GM23338 (cell line): ENCODE data around the gene SH3BP2. TPM values are rescaled to one million over a fixed set of nuclear protein-coding genes. Genes with fewer than 3 reads are reported as not detected.

Experiments
- ATAC-seq: fragments of 200-7000 bp; cut with Tn5 transposase; 3 replicates; pipeline ENCODE4 v1.9.1; 2020
- DNase-seq: peaks from one replicate; pipeline ENCODE4 v3.0.0-alpha.2; 2015; ENCODE audit warnings: low spot score
- H2AFZ ChIP-seq: fragments of 200-600 bp; sonication (generic); 2 replicates; pipeline ENCODE4 v1.8.0; 2016; ENCODE audit warnings: antibody characterized with exemption, mild to moderate bottlenecking, moderate library complexity
- H3F3A ChIP-seq: fragments of 200-600 bp; sonication (generic); replicated peaks from 2 replicates; pipeline ENCODE4 v1.8.0; 2017; ENCODE audit warnings: antibody characterized with exemption, mixed run types, low read depth
- H3K27ac ChIP-seq: fragments of 200-600 bp; sonication (generic); 2 replicates; pipeline ENCODE4 v1.6.1; 2016; ENCODE audit warnings: low read depth
- H3K27me3 ChIP-seq: fragments of 200-600 bp; sonication (generic); 2 replicates; pipeline ENCODE4 v1.8.0; 2016; ENCODE audit warnings: mild to moderate bottlenecking, mixed run types, moderate library complexity; ENCODE audit not compliant: insufficient read depth
- H3K36me3 ChIP-seq: fragments of 200-600 bp; sonication (generic); 2 replicates; pipeline ENCODE4 v1.8.0; 2016; ENCODE audit warnings: mild to moderate bottlenecking; ENCODE audit not compliant: insufficient read depth
- H3K4me1 ChIP-seq: fragments of 200-600 bp; sonication (generic); 2 replicates; pipeline ENCODE4 v1.8.0; 2016; ENCODE audit warnings: mild to moderate bottlenecking, moderate library complexity; ENCODE audit not compliant: insufficient read depth
- H3K4me2 ChIP-seq: fragments of 200-600 bp; sonication (generic); 2 replicates; pipeline ENCODE4 v1.7.1; 2017; ENCODE audit warnings: mixed run types
- H3K4me3 ChIP-seq: fragments of 200-600 bp; sonication (generic); 2 replicates; pipeline ENCODE4 v1.6.1; 2016; ENCODE audit warnings: mixed run types
- H3K79me2 ChIP-seq: fragments of 200-600 bp; sonication (generic); replicated peaks from 2 replicates; pipeline ENCODE4 v1.8.0; 2017; ENCODE audit warnings: mild to moderate bottlenecking; ENCODE audit not compliant: insufficient read depth
- H3K9me2 ChIP-seq: fragments of 200-600 bp; sonication (generic); 2 replicates; pipeline ENCODE4 v1.8.0; 2017; ENCODE audit not compliant: insufficient read depth
- H4K20me1 ChIP-seq: fragments of 200-600 bp; sonication (generic); replicated peaks from 2 replicates; pipeline ENCODE4 v1.8.0; 2017; ENCODE audit warnings: mild to moderate bottlenecking; ENCODE audit not compliant: insufficient read depth
- H3K27ac Mint-ChIP-seq: 2 replicates; pipeline ENCODE4 v1.8.0; 2020; ENCODE audit warnings: inconsistent platforms, mild to moderate bottlenecking, moderate library complexity, mixed read lengths
- H3K27me3 Mint-ChIP-seq: 3 replicates; pipeline ENCODE4 v1.8.0; 2022; ENCODE audit warnings: low read depth, mild to moderate bottlenecking, moderate library complexity, mixed read lengths, inconsistent platforms; ENCODE audit not compliant: insufficient read depth, poor library complexity
- H3K36me3 Mint-ChIP-seq: 3 replicates; pipeline ENCODE4 v1.8.0; 2021; ENCODE audit warnings: low read depth, mild to moderate bottlenecking, inconsistent platforms, moderate library complexity, mixed read lengths
- H3K4me1 Mint-ChIP-seq: 3 replicates; pipeline ENCODE4 v1.8.0; 2020; ENCODE audit warnings: mild to moderate bottlenecking, inconsistent platforms, mixed read lengths
- H3K4me3 Mint-ChIP-seq: 3 replicates; pipeline ENCODE4 v1.8.0; 2021; ENCODE audit warnings: moderate library complexity, mild to moderate bottlenecking, inconsistent platforms, mixed read lengths
- H3K9me3 Mint-ChIP-seq: 3 replicates; pipeline ENCODE4 v1.8.0; 2020; ENCODE audit warnings: moderate library complexity, mild to moderate bottlenecking, inconsistent platforms, mixed read lengths
- CREB1 ChIP-seq: fragments of 250-450 bp; sonication (Bioruptor Pico); IDR thresholded peaks from 2 replicates; pipeline ENCODE4 v1.5.0; 2020; ENCODE audit warnings: low read depth, mild to moderate bottlenecking, moderate library complexity
- POLR2AphosphoS5 ChIP-seq: IDR thresholded peaks from 2 replicates; pipeline ENCODE4 v1.6.1; 2016; ENCODE audit warnings: antibody characterized with exemption, low read depth
- STAT1 ChIP-seq: IDR thresholded peaks from one replicate; pipeline ENCODE4 v1.6.1; 2016; ENCODE audit warnings: antibody characterized with exemption; ENCODE audit not compliant: unreplicated experiment
- ZNF331 ChIP-seq: fragments of 250-450 bp; sonication (Bioruptor Pico); IDR thresholded peaks from 2 replicates; pipeline ENCODE4 v1.5.0; 2020; ENCODE audit warnings: low read depth, mild to moderate bottlenecking, moderate library complexity
- polyA plus RNA-seq: library from polyadenylated mRNA; unstranded; fragments of >200 nt; fragmentation: Nextera tagmentation; extraction: Ambion mirVana; gene quantifications from 2 replicates; pipeline ENCODE4 v1.2.1, GENCODE V29; 2016
- total RNA-seq: library from RNA; depleted of rRNA; stranded (reverse); fragments of >200 nt; shearing (Covaris generic); gene quantifications from 2 replicates; pipeline ENCODE4 v1.2.3, GENCODE V29; 2014
- TF ChIP-seq, protein P1 (sequence below): fragments of 250-450 bp; sonication (Bioruptor Pico); IDR thresholded peaks from 2 replicates; pipeline ENCODE4 v1.5.0; 2020; ENCODE audit warnings: mild to moderate bottlenecking, moderate library complexity
- TF ChIP-seq, protein P2 (sequence below): IDR thresholded peaks from one replicate; pipeline ENCODE4 v1.6.1; 2018; ENCODE audit warnings: antibody characterized with exemption; ENCODE audit not compliant: unreplicated experiment
- TF ChIP-seq, protein P3 (sequence below): IDR thresholded peaks from 2 replicates; pipeline ENCODE4 v1.6.1; 2016; ENCODE audit warnings: antibody characterized with exemption

Gene SH3BP2
- total and polyA plus RNA-seq, 2 experiments from 2014 or later: 15.2 to 43.9 TPM

DNA sequence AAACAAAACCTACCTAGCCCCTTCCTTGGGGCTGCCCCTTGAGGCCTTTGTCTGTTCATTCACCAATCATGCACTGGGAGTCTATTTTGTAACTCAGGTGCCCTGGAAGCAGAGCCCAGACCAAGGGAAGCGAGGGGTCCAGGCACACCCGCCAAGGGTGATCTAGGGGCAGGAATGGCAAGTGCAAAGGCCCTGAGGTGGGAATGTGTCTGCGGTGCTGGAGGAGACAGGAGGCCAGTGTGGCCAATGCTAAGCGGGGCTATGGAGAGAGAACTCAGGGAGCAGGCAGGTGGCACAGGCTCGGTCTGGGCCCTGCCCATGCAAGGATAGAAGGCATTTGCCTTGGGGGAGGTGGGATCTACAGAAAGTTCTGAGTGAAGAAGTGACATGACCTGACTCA is 3.5 kb upstream of the SH3BP2 start (continued):
- TF ChIP-seq, protein P1, sequence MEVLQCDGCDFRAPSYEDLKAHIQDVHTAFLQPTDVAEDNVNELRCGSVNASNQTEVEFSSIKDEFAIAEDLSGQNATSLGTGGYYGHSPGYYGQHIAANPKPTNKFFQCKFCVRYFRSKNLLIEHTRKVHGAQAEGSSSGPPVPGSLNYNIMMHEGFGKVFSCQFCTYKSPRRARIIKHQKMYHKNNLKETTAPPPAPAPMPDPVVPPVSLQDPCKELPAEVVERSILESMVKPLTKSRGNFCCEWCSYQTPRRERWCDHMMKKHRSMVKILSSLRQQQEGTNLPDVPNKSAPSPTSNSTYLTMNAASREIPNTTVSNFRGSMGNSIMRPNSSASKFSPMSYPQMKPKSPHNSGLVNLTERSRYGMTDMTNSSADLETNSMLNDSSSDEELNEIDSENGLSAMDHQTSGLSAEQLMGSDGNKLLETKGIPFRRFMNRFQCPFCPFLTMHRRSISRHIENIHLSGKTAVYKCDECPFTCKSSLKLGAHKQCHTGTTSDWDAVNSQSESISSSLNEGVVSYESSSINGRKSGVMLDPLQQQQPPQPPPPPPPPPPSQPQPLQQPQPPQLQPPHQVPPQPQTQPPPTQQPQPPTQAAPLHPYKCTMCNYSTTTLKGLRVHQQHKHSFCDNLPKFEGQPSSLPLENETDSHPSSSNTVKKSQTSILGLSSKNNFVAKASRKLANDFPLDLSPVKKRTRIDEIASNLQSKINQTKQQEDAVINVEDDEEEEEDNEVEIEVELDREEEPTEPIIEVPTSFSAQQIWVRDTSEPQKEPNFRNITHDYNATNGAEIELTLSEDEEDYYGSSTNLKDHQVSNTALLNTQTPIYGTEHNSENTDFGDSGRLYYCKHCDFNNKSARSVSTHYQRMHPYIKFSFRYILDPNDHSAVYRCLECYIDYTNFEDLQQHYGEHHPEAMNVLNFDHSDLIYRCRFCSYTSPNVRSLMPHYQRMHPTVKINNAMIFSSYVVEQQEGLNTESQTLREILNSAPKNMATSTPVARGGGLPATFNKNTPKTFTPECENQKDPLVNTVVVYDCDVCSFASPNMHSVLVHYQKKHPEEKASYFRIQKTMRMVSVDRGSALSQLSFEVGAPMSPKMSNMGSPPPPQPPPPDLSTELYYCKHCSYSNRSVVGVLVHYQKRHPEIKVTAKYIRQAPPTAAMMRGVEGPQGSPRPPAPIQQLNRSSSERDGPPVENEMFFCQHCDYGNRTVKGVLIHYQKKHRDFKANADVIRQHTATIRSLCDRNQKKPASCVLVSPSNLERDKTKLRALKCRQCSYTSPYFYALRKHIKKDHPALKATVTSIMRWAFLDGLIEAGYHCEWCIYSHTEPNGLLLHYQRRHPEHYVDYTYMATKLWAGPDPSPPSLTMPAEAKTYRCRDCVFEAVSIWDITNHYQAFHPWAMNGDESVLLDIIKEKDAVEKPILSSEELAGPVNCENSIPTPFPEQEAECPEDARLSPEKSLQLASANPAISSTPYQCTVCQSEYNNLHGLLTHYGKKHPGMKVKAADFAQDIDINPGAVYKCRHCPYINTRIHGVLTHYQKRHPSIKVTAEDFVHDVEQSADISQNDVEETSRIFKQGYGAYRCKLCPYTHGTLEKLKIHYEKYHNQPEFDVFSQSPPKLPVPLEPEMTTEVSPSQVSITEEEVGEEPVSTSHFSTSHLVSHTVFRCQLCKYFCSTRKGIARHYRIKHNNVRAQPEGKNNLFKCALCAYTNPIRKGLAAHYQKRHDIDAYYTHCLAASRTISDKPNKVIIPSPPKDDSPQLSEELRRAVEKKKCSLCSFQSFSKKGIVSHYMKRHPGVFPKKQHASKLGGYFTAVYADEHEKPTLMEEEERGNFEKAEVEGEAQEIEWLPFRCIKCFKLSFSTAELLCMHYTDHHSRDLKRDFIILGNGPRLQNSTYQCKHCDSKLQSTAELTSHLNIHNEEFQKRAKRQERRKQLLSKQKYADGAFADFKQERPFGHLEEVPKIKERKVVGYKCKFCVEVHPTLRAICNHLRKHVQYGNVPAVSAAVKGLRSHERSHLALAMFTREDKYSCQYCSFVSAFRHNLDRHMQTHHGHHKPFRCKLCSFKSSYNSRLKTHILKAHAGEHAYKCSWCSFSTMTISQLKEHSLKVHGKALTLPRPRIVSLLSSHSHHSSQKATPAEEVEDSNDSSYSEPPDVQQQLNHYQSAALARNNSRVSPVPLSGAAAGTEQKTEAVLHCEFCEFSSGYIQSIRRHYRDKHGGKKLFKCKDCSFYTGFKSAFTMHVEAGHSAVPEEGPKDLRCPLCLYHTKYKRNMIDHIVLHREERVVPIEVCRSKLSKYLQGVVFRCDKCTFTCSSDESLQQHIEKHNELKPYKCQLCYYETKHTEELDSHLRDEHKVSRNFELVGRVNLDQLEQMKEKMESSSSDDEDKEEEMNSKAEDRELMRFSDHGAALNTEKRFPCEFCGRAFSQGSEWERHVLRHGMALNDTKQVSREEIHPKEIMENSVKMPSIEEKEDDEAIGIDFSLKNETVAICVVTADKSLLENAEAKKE (CRISPR knock-in tag): no peak
- TF ChIP-seq, protein P2, sequence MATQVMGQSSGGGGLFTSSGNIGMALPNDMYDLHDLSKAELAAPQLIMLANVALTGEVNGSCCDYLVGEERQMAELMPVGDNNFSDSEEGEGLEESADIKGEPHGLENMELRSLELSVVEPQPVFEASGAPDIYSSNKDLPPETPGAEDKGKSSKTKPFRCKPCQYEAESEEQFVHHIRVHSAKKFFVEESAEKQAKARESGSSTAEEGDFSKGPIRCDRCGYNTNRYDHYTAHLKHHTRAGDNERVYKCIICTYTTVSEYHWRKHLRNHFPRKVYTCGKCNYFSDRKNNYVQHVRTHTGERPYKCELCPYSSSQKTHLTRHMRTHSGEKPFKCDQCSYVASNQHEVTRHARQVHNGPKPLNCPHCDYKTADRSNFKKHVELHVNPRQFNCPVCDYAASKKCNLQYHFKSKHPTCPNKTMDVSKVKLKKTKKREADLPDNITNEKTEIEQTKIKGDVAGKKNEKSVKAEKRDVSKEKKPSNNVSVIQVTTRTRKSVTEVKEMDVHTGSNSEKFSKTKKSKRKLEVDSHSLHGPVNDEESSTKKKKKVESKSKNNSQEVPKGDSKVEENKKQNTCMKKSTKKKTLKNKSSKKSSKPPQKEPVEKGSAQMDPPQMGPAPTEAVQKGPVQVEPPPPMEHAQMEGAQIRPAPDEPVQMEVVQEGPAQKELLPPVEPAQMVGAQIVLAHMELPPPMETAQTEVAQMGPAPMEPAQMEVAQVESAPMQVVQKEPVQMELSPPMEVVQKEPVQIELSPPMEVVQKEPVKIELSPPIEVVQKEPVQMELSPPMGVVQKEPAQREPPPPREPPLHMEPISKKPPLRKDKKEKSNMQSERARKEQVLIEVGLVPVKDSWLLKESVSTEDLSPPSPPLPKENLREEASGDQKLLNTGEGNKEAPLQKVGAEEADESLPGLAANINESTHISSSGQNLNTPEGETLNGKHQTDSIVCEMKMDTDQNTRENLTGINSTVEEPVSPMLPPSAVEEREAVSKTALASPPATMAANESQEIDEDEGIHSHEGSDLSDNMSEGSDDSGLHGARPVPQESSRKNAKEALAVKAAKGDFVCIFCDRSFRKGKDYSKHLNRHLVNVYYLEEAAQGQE: no peak
- TF ChIP-seq POLR2AphosphoS5: no peak

DNA sequence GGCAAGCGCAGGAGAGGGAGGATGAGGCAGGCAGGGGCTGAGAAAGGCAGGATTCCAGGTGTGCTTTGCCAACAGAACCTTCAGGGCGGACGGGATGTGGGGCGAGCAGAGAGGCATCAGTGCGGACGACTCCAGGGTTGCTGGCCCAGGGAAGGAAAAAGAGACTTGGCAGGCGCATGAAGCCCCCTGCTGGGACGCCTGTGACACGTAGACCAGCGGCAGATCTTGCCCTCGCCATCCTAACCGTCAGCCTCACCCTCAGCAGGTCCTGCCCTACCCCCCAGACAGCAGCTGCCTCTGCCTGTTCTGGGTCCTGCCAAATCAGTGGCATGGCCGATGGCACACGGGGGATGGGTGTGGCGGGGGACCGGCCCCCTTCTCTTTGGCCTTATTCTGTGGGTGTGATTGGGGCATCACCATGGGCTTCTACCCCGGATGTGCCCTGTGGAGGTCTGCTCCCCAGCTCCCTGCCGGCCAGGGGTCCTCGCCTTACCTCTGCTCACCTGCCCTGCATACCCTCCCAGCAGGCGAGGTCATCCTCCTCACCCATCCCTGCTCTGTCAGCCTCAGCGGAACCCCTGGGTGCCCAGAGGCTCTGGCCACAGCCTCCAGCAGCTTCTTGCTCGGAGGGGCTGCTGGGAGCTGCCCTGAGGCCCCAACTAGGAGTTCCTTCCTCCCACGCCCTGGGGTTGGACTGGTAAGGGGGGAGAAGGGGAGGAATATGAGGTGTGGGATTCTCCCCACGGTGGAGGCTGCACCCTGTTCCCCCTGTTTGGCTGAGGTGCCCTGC is 2.9 kb upstream of the SH3BP2 start:
- Histone ChIP-seq H3K9me2 (no peaks in the 10 kb centered on the region), H3F3A (0 out of 2 replicates have a peak, but pooled peaks cover 5% of the 10 kb centered on the region), H3K4me1 (peaks cover 5% of the 10 kb centered on the region), H2AFZ (no peak overlapping the region), H3K4me3 (no peak overlapping the region), H3K27ac (no peak overlapping the region), H3K79me2 (no peaks in the 10 kb centered on the region), H3K27me3 (peaks cover 16% of the 10 kb centered on the region), H4K20me1 (no peaks in the 10 kb centered on the region), H3K4me2 (no peak overlapping the region), H3K36me3 (no peaks in the 10 kb centered on the region)
- Mint-ChIP-seq H3K27ac (no peak overlapping the region), H3K9me3 (no peaks in the 10 kb centered on the region; the same call in 2 of the 3 replicates), H3K4me3 (no peak overlapping the region), H3K27me3 (peaks cover 24% of the 10 kb centered on the region), H3K36me3 (no peaks in the 10 kb centered on the region), H3K4me1 (peaks cover 28% of the 10 kb centered on the region)
- TF ChIP-seq, protein P3, sequence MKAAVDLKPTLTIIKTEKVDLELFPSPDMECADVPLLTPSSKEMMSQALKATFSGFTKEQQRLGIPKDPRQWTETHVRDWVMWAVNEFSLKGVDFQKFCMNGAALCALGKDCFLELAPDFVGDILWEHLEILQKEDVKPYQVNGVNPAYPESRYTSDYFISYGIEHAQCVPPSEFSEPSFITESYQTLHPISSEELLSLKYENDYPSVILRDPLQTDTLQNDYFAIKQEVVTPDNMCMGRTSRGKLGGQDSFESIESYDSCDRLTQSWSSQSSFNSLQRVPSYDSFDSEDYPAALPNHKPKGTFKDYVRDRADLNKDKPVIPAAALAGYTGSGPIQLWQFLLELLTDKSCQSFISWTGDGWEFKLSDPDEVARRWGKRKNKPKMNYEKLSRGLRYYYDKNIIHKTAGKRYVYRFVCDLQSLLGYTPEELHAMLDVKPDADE: no peak
- TF ChIP-seq CREB1 (CRISPR knock-in tag) (no peak), STAT1 (no peak), ZNF331 (CRISPR knock-in tag) (no peak), POLR2AphosphoS5 (no peak)
- TF ChIP-seq, protein P2: no peak
- DNase-seq (no peak), ATAC-seq (no peak)
